ENCODE measurements around the gene LHCGR.
"Not testable (repeated sequence)": the region's sequence is repeated elsewhere in the genome, so short reads cannot be mapped to it uniquely, and the experiment has no call there.

LHCGR gene

DNA sequence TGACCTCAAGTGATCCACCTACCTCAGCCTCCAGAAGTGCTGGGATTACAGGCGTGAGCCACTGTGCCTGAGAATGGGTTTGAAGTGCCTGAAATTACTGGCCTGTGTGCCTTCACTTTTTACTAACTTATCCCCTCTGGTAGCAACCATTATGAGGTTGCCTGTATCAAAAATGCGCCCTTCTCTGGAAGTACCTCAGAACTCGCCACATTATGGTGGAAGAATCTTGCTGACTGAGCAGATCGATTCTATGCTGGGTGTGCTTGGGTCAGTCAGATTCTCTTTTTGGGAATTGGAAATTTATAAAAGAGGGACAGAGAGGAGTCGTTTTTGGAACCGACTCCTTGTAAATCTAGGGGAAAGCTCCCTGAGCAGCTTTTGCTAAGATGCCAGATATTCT lies 8.2 kb downstream of the LHCGR start:
- no peak for DNase-seq (ENCODE audit: low read depth in 4 of 4, low spot score in 1 of 4)

DNA sequence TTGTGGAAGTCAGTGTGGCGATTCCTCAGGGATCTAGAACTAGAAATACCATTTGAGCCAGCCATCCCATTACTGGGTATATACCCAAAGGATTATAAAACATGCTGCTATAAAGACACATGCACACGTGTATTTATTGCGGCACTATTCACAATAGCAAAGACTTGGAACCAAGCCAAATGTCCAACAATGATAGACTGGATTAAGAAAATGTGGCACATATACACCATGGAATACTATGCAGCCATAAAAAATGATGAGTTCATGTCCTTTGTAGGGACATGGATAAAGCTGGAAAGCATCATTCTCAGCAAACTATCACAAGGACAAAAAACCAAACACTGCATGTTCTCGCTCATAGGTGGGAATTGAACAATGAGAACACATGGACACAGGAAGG lies 16.3 kb downstream of the LHCGR start:
- DNase-seq (ENCODE audit: low read depth in 4 of 4, low spot score in 1 of 4): not testable (repeated sequence)

- no peak for DNase-seq (ENCODE audit: low read depth in 4 of 4, low spot score in 1 of 4)
Observed at GRCh38 chr2:48738806-48739205, 16.7 kb downstream of the LHCGR start.

DNA sequence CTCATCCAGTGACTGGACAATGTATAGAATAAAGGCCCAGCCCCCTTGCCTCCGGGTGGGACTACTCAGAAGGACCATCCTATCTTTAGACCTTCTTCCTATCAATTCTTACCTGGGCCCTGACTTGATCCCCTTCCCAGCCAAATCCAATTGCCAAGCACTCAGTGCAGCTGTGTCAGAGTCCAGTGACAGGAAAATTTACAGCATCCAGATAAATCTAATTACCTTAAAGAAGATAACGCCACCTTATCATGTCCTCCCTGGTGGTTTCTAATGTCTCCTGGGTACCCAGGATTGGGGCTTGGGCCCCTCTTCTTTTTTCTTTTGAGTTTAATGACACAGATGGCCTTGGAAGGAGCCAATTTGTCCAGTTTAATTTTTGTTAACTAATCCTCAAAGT lies 19.3 kb downstream of the LHCGR start:
- no peak for DNase-seq (ENCODE audit: low read depth in 4 of 4, low spot score in 1 of 4)

- DNase-seq (ENCODE audit: low read depth in 4 of 4, low spot score in 1 of 4): no peak
Observed at GRCh38 chr2:48734576-48735303, 20.8 kb downstream of the LHCGR start.

GRCh38 chr2:48733067-48733503 lies 22.4 kb downstream of the LHCGR start:
- DNase-seq (ENCODE audit: low read depth in 4 of 4, low spot score in 1 of 4): no peak

DNA sequence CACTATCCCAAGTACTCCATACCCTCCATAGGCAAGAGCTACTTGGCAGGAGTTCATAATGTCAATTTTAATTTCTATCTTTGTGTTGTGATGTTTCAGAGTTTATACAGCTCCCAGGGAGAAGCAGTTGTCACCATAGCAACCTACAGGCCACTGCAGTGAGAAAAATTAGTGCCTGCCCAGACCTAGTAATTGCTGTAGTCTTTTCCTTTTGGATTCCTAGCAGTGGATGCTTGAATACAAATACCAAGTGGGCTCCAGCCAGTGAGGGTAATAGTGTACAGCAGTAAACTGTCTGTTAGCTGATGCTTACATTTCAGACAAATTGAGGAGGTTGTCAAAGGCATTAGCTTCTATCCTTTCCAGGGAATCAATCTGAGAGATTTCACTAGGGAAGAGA lies 26.7 kb downstream of the LHCGR start:
- no peak for DNase-seq (ENCODE audit: low read depth in 4 of 4, low spot score in 1 of 4)

DNA sequence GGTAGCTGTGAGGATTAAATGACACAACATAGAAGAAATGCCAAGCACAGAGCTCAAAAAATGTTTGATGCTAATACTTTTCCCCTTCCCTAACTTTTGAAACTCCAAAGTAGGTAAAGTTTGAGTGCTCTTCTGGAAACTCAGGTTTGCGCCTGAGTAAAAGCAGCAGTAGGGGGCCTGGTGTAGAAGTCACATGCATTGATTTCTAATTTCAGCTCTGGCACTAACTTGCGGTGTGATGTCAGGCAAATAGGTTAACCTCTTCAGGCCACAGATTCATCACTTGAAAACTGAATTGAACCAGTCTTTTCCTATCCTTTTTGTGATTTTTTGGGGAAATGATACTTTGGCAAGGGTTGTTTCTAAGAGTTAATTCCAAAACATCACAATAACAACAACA lies 27.2 kb downstream of the LHCGR start:
- no peak for DNase-seq (ENCODE audit: low read depth in 4 of 4, low spot score in 1 of 4)

GRCh38 chr2:48727560-48727959 lies 28.0 kb downstream of the LHCGR start:
- DNase-seq (ENCODE audit: low read depth in 4 of 4, low spot score in 1 of 4): no peak

DNA sequence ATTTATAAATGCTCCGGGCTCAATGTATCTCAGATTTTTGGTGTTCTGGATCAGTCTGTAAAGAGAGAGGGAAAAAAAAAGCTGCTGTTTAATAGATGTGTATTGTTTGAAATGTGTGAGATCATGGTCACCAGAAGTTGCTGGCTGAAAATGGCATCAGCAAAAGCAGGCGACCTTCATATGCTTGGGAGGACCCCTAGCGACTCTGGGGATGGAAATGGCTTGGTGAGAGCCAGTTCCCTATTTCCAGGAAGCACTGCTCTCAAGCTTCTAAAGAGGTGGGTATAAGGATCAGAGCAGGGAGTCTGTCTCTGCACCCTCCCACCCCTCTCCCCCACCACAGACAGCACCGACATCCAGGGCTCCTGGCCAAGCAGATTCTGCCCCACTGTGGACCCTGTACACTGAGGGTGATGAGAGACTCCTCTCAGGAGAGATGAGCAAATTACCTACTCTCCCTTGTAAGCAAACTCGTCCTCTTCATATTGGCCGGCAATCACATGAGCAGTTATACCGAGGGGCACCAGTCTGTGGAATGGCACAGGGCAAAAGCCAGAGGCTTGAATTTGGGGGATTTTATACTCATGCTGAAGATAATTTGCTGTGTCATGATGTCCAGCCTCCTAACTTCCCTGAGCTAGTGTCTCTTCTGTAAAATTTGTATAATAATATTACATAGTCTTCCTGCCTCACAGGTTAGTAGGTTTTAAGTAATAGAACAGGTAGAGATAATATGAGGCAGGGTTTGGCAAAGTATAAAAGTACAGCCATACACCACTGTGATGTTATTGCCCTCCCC lies 29.6 kb downstream of the LHCGR start:
- no peak for DNase-seq (ENCODE audit: low read depth in 4 of 4, low spot score in 1 of 4)

DNA sequence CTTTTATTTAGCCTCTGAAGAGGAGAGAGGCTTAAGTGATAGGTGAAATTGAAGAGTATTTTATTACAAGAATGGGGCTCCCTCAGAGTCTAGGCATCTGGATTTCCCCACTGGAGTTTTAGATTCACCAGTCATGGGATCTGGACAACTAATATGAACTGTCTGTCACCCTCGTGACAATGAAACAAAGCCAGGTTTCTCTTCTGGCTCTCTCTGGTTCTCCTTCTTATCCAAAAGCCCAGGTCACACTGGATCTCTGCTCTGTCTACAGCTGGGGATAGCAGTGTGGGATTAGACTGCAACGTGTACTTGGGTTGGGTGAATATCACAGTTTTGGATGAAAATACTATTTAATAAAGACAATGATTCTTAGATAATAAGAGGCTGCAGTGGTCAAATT lies 31.2 kb downstream of the LHCGR start:
- no peak for DNase-seq (ENCODE audit: low read depth in 4 of 4, low spot score in 1 of 4)

- DNase-seq (ENCODE audit: low read depth in 4 of 4, low spot score in 1 of 4): no peak
Observed at GRCh38 chr2:48723129-48723528, 32.4 kb downstream of the LHCGR start.

DNA sequence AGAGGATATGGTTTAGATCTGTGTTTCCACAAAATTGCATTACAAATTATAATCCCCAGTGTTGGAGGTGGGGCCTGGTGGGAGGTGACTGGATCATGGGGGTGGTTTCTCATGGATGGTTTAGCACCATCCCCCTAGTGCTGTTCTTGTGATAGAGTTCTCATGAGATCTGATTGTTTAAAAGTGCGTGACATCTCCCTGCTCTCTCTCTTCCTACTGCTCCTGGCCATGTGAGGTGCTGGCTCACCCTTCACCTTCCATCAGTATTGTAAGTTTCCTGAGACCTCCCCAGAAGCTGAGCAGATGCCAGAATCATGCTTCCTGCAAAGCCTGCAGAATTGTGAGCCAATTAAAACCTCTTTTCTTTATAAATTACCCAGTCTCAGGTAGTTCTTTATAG lies 33.1 kb downstream of the LHCGR start:
- DNase-seq (ENCODE audit: low read depth in 4 of 4, low spot score in 1 of 4): no peak

- no peak for DNase-seq (ENCODE audit: low read depth in 4 of 4, low spot score in 1 of 4)
Observed at GRCh38 chr2:48721158-48721557, 34.4 kb downstream of the LHCGR start.

- DNase-seq (ENCODE audit: low read depth in 4 of 4, low spot score in 1 of 4): no peak
Observed at GRCh38 chr2:48719480-48720177, 35.9 kb downstream of the LHCGR start.

- no peak for DNase-seq (ENCODE audit: low read depth in 4 of 4, low spot score in 1 of 4)
Observed at GRCh38 chr2:48717846-48718245, 37.7 kb downstream of the LHCGR start.

- no peak for DNase-seq (ENCODE audit: low read depth in 4 of 4, low spot score in 1 of 4)
Observed at GRCh38 chr2:48715956-48716355, 39.6 kb downstream of the LHCGR start.

GRCh38 chr2:48715042-48715899 lies 40.3 kb downstream of the LHCGR start:
- DNase-seq (ENCODE audit: low read depth in 4 of 4, low spot score in 1 of 4): no peak

- no peak for DNase-seq (ENCODE audit: low read depth in 4 of 4, low spot score in 1 of 4)
Observed at GRCh38 chr2:48714245-48714644, 41.3 kb downstream of the LHCGR start.

GRCh38 chr2:48713647-48714046 lies 41.9 kb downstream of the LHCGR start:
- no peak for DNase-seq (ENCODE audit: low read depth in 4 of 4, low spot score in 1 of 4)

GRCh38 chr2:48712151-48712550 lies 43.4 kb downstream of the LHCGR start:
- no peak for DNase-seq (ENCODE audit: low read depth in 4 of 4, low spot score in 1 of 4)
